Measurements from ENCODE around the gene IFNL3. TPM values are rescaled to one million over a fixed set of nuclear protein-coding genes. Genes with fewer than 3 reads are reported as not detected.

Gene IFNL3
- total and polyA plus RNA-seq, 9 of the 15 experiments (the other 6 are each of a cell fraction or from before 2014, with no cell fraction given), result not detected

GRCh38 chr19:39207293-39207836 is 37.4 kb downstream of the IFNL3 start:
- Histone ChIP-seq H3K79me2 (ENCODE audit: control insufficient read depth, insufficient read depth, low read length) (no peaks in the 10 kb centered on the region), H2AFZ (ENCODE audit: low read depth, low read length) (no peak overlapping the region), H3K9me3 (replicated peaks; ENCODE audit: control insufficient read depth, insufficient read depth, low read depth, low read length) (no peaks in the 10 kb centered on the region), H3K36me3 (ENCODE audit: control insufficient read depth, insufficient read depth, low read length) (no peaks in the 10 kb centered on the region), H4K20me1 (replicated peaks; ENCODE audit: control insufficient read depth, insufficient read depth, low read length) (no peaks in the 10 kb centered on the region; the same call in 1 of the 2 replicates), H3K27ac (ENCODE audit: extremely low read depth, low read depth, low read length) (no peak overlapping the region), H3K4me3 (no peak overlapping the region), H3K27me3 (ENCODE audit: control insufficient read depth in 2 of 2, insufficient read depth in 2 of 2, low read length in 2 of 2) (no peaks in the 10 kb centered on the region), H3K4me2 (ENCODE audit: insufficient read depth, low read length) (no peak overlapping the region), H3K9me1 (ENCODE audit: control insufficient read depth, insufficient read depth, low read length) (no peaks in the 10 kb centered on the region), H3K4me1 (replicated peaks in 1 of 2; ENCODE audit: control insufficient read depth in 2 of 2, insufficient read depth in 2 of 2, low read length in 2 of 2) (peaks cover 19 to 30% of the 10 kb centered on the region in 2 experiments), H3K9ac (ENCODE audit: insufficient read depth in 1 of 2, low read depth in 2 of 2, low read length in 2 of 2) (no peak overlapping the region)
- in situ Hi-C loops (cut with MboI), result no loop called here
- ChIA-PET POLR2A (interaction anchor here (0.6 to 0.7 kb wide), 3 partner anchors 82 to 176 kb away, joined by 3 read pairs; partner anchors contain the start of gene PAK4), CTCF (ENCODE audit: low intra/inter-chr PET ratio) (interaction anchor here (0.7 kb wide), 1 partner anchor 243 kb away, joined by 4 read pairs; no protein-coding TSS in a partner anchor)
- ATAC-seq (no peak), FAIRE-seq (no peak), DNase-seq (ENCODE audit: extremely low read depth in 1 of 4, low spot score in 3 of 4) (no peak)
- intact Hi-C loops (cut with micrococcal nuclease), result loop anchor here (5.0 kb wide), 1 partner anchor 85 kb away; no protein-coding TSS in a partner anchor
- WGBS (ENCODE audit: insufficient coverage, low coverage, missing lambda C conversion rate), result 35% methylated on average over 6 of the region's 6 CpGs
- no TSS peak for BruUV-seq (replicated peaks)
- TF ChIP-seq U2AF1 (optimal IDR thresholded peaks at IDR 0.05; ENCODE audit: low read depth, low read length) (no peak), ZNF436 (CRISPR knock-in tag; IDR thresholded peaks at IDR 0.05) (no peak), MTF1 (CRISPR knock-in tag; IDR thresholded peaks at IDR 0.05; ENCODE audit: borderline replicate concordance) (no peak), ATF1 (CRISPR knock-in tag; IDR thresholded peaks at IDR 0.05) (no peak), ATF1 (tag; IDR thresholded peaks at IDR 0.05) (no peak), TRIM24 (IDR thresholded peaks at IDR 0.05) (peak in 1 of 2 experiments; percentile 57; a peak in 1 of 4 replicates), ZNF785 (CRISPR knock-in tag; IDR thresholded peaks at IDR 0.05) (no peak), ZBTB8A (IDR thresholded peaks at IDR 0.05; ENCODE audit: partially characterized antibody) (no peak), ZFP36 (IDR thresholded peaks at IDR 0.05; ENCODE audit: low read depth, low read length, partially characterized antibody) (peak; percentile 56), HMG20B (CRISPR knock-in tag; IDR thresholded peaks at IDR 0.05) (no peak), ZNF184 (CRISPR knock-in tag; IDR thresholded peaks at IDR 0.05) (no peak), SETDB1 (IDR thresholded peaks at IDR 0.05; ENCODE audit: low read length) (no peak), ZC3H8 (IDR thresholded peaks at IDR 0.05) (no peak), POLR3A (IDR thresholded peaks at IDR 0.05; ENCODE audit: borderline replicate concordance, extremely low read depth, insufficient read depth, insufficient read length) (no peak), KLF13 (tag; IDR thresholded peaks at IDR 0.05; ENCODE audit: borderline replicate concordance, low read depth) (no peak), PRMT5 (CRISPR knock-in tag; IDR thresholded peaks at IDR 0.05) (no peak), ZNF518B (CRISPR knock-in tag; IDR thresholded peaks at IDR 0.05) (no peak), BCOR (IDR thresholded peaks at IDR 0.05) (peak; percentile 86)
- TF ChIP-seq, protein P1, sequence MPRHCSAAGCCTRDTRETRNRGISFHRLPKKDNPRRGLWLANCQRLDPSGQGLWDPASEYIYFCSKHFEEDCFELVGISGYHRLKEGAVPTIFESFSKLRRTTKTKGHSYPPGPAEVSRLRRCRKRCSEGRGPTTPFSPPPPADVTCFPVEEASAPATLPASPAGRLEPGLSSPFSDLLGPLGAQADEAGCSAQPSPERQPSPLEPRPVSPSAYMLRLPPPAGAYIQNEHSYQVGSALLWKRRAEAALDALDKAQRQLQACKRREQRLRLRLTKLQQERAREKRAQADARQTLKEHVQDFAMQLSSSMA (CRISPR knock-in tag; IDR thresholded peaks at IDR 0.05), result no peak
- TF ChIP-seq, protein P2, sequence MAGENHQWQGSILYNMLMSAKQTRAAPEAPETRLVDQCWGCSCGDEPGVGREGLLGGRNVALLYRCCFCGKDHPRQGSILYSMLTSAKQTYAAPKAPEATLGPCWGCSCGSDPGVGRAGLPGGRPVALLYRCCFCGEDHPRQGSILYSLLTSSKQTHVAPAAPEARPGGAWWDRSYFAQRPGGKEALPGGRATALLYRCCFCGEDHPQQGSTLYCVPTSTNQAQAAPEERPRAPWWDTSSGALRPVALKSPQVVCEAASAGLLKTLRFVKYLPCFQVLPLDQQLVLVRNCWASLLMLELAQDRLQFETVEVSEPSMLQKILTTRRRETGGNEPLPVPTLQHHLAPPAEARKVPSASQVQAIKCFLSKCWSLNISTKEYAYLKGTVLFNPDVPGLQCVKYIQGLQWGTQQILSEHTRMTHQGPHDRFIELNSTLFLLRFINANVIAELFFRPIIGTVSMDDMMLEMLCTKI (IDR thresholded peaks at IDR 0.05; ENCODE audit: partially characterized antibody), result no peak
